GM23248 (cell line): ENCODE results near the gene SDHB. TPM values are rescaled to one million over a fixed set of nuclear protein-coding genes. Genes with fewer than 3 reads are reported as not detected.

Experiments
- DNase-seq: peaks from one replicate; pipeline ENCODE4 v3.0.0-alpha.2; 2015
- H2AFZ ChIP-seq: fragments of 200-600 bp; sonication (generic); 2 replicates; pipeline ENCODE4 v1.6.1; 2016; ENCODE audit warnings: antibody characterized with exemption
- H3F3A ChIP-seq: fragments of 200-600 bp; sonication (generic); 2 replicates; pipeline ENCODE4 v1.6.1; 2016; ENCODE audit warnings: mild to moderate bottlenecking, antibody characterized with exemption, mixed run types; ENCODE audit not compliant: insufficient read depth
- H3K27ac ChIP-seq: fragments of 200-600 bp; sonication (generic); 2 replicates; pipeline ENCODE4 v1.5.1; 2016; ENCODE audit warnings: mild to moderate bottlenecking
- H3K27me3 ChIP-seq: fragments of 200-600 bp; sonication (generic); replicated peaks from 2 replicates; pipeline ENCODE4 v1.6.1; 2016; ENCODE audit warnings: mild to moderate bottlenecking; ENCODE audit not compliant: insufficient read depth
- H3K36me3 ChIP-seq: fragments of 200-600 bp; sonication (generic); 2 replicates; pipeline ENCODE4 v1.6.1; 2016; ENCODE audit warnings: low read depth, mild to moderate bottlenecking
- H3K4me1 ChIP-seq: fragments of 200-600 bp; sonication (generic); 2 replicates; pipeline ENCODE4 v1.6.1; 2016; ENCODE audit warnings: mild to moderate bottlenecking; ENCODE audit not compliant: insufficient read depth
- H3K4me2 ChIP-seq: fragments of 200-600 bp; sonication (generic); one replicate; pipeline ENCODE4 v1.6.1; 2016; ENCODE audit warnings: mild to moderate bottlenecking; ENCODE audit not compliant: unreplicated experiment
- H3K4me3 ChIP-seq: fragments of 200-600 bp; sonication (generic); 2 replicates; pipeline ENCODE4 v1.5.1; 2016; ENCODE audit warnings: mild to moderate bottlenecking
- H3K79me2 ChIP-seq: fragments of 200-600 bp; sonication (generic); 2 replicates; pipeline ENCODE4 v1.6.1; 2016; ENCODE audit warnings: mild to moderate bottlenecking; ENCODE audit not compliant: insufficient read depth
- H3K9ac ChIP-seq: fragments of 200-600 bp; sonication (generic); 2 replicates; pipeline ENCODE4 v1.6.1; 2016; ENCODE audit warnings: mild to moderate bottlenecking
- H3K9me2 ChIP-seq: fragments of 200-600 bp; sonication (generic); 2 replicates; pipeline ENCODE4 v1.6.1; 2016; ENCODE audit warnings: mixed run types, mild to moderate bottlenecking, moderate library complexity; ENCODE audit not compliant: insufficient read depth
- H3K9me3 ChIP-seq: fragments of 200-600 bp; sonication (generic); one replicate; pipeline ENCODE4 v1.6.1; 2017; ENCODE audit warnings: low read depth
- H4K20me1 ChIP-seq: fragments of 200-600 bp; sonication (generic); 2 replicates; pipeline ENCODE4 v1.6.0; 2016; ENCODE audit not compliant: insufficient read depth
- EZH2 ChIP-seq: fragments of 200-600 bp; sonication (generic); IDR thresholded peaks from 2 replicates; pipeline ENCODE4 v1.6.1; 2018; ENCODE audit warnings: antibody characterized with exemption, mild to moderate bottlenecking; ENCODE audit not compliant: insufficient read depth, poor library complexity, severe bottlenecking
- EZH2phosphoT487 ChIP-seq: fragments of 200-600 bp; sonication (generic); IDR thresholded peaks from 2 replicates; pipeline ENCODE4 v1.6.1; 2018; ENCODE audit warnings: antibody characterized with exemption, moderate library complexity, mild to moderate bottlenecking, low read depth; ENCODE audit not compliant: insufficient read depth
- WGBS, 2 experiments: methylation state at CpG; one replicate each; pipeline ENCODE4 v1.1.6; 2015 to 2017; ENCODE audit warnings: low lambda C conversion rate in 2 of 2, low coverage in 1 of 2; ENCODE audit errors: missing lambda C conversion rate in 2 of 2; 5-methylcytosine and 5-hydroxymethylcytosine counted together
- in situ Hi-C: fragments of 300-500 bp; cut with MboI; formaldehyde crosslinking; loops from 2 replicates; pipeline ENCODE4 v1.15.0; 2020
- polyA plus RNA-seq: library from polyadenylated mRNA; unstranded; fragments of >200 nt; fragmentation: Nextera tagmentation; extraction: Ambion mirVana; gene quantifications from 2 replicates; pipeline ENCODE4 v1.2.1, GENCODE V29; 2016
- total RNA-seq: library from RNA; depleted of rRNA; stranded (reverse); fragments of >200 nt; shearing (Covaris generic); gene quantifications from 2 replicates; pipeline ENCODE4 v1.2.3, GENCODE V29; 2014; rRNA removed

The SDHB gene
- total RNA-seq (84.1 and 126 TPM in 2 replicates), polyA plus RNA-seq (124 and 132 TPM in 2 replicates)

- H3K79me2 ChIP-seq = peaks cover 50% of the 10 kb centered on the region
- peaks cover 11% of the 10 kb centered on the region for H3K4me1 ChIP-seq
- no peaks in the 10 kb centered on the region for H4K20me1 ChIP-seq
- in situ Hi-C loops = no loop called here
- TF ChIP-seq EZH2 (no peak), EZH2phosphoT487 (no peak)
- H3K9me2 ChIP-seq = no peaks in the 10 kb centered on the region
- H3K9ac ChIP-seq = peak within 1 kb of the TSS; percentile 89
- H3K4me2 ChIP-seq = peak within 1 kb of the TSS; percentile 95
- H3K4me3 ChIP-seq = peak within 1 kb of the TSS; percentile 90
- H3K9me3 ChIP-seq = no peaks in the 10 kb centered on the region
- H3K27me3 ChIP-seq = no peaks in the 10 kb centered on the region; the same call in 1 of the 2 replicates
- peak; percentile 100 for DNase-seq
- peaks cover 10% of the 10 kb centered on the region; the same call in 1 of the 2 replicates for H3K36me3 ChIP-seq
- H2AFZ ChIP-seq = peak within 1 kb of the TSS; percentile 92
- H3F3A ChIP-seq = peaks cover 6% of the 10 kb centered on the region; the same call in 1 of the 2 replicates
- peak within 1 kb of the TSS; percentile 59 for H3K27ac ChIP-seq
- 0 to 2% methylated on average over 42 to 44 of the region's 44 CpGs for WGBS, 2 experiments
Observed at GRCh38 chr1:17053685-17054410, at the start of gene SDHB. Gene SDHB, minus strand, starts transcription at chr1:17054032. Its CDS starts 13 bp downstream, at chr1:17054019.

GRCh38 chr1:17102232-17102631 is 48.4 kb upstream of the SDHB start:
- Histone ChIP-seq H3K4me2 (no peak overlapping the region), H3F3A (no peaks in the 10 kb centered on the region), H3K36me3 (no peaks in the 10 kb centered on the region), H3K9me3 (no peaks in the 10 kb centered on the region), H3K9me2 (no peaks in the 10 kb centered on the region), H3K4me3 (no peak overlapping the region), H4K20me1 (no peaks in the 10 kb centered on the region), H3K27ac (no peak overlapping the region), H2AFZ (no peak overlapping the region), H3K79me2 (no peaks in the 10 kb centered on the region), H3K27me3 (peaks cover 27% of the 10 kb centered on the region), H3K4me1 (no peaks in the 10 kb centered on the region), H3K9ac (no peak overlapping the region)
- in situ Hi-C loops = no loop called here
- 45 to 49% methylated on average over 2 of the region's 2 CpGs for WGBS, 2 experiments
- no peak for TF ChIP-seq EZH2phosphoT487
- DNase-seq = no peak

GRCh38 chr1:17101261-17101660 is 47.4 kb upstream of the SDHB start:
- no peak overlapping the region for H2AFZ ChIP-seq
- DNase-seq = no peak
- no peak for TF ChIP-seq EZH2phosphoT487
- no peak for TF ChIP-seq EZH2
- H3K4me3 ChIP-seq = no peak overlapping the region
- H3K9me3 ChIP-seq = no peaks in the 10 kb centered on the region
- no peaks in the 10 kb centered on the region for H3K79me2 ChIP-seq
- no peaks in the 10 kb centered on the region for H3F3A ChIP-seq
- no peaks in the 10 kb centered on the region for H3K9me2 ChIP-seq
- 25 to 27% methylated on average over 4 of the region's 4 CpGs for WGBS, 2 experiments
- no peak overlapping the region for H3K4me2 ChIP-seq
- H3K4me1 ChIP-seq = no peaks in the 10 kb centered on the region
- no peak overlapping the region for H3K9ac ChIP-seq
- no peaks in the 10 kb centered on the region for H4K20me1 ChIP-seq
- peaks cover 28% of the 10 kb centered on the region for H3K27me3 ChIP-seq
- H3K27ac ChIP-seq = no peak overlapping the region
- in situ Hi-C loops = no loop called here
- H3K36me3 ChIP-seq = no peaks in the 10 kb centered on the region

- H3K4me3 ChIP-seq = no peak overlapping the region
- H3K4me2 ChIP-seq = no peak overlapping the region
- no peak for TF ChIP-seq EZH2phosphoT487
- no peak for TF ChIP-seq EZH2
- no peaks in the 10 kb centered on the region for H4K20me1 ChIP-seq
- no peaks in the 10 kb centered on the region for H3K36me3 ChIP-seq
- H3K79me2 ChIP-seq = no peaks in the 10 kb centered on the region
- H3F3A ChIP-seq = no peaks in the 10 kb centered on the region
- H3K9me3 ChIP-seq = no peaks in the 10 kb centered on the region
- H3K27me3 ChIP-seq = peaks cover 31% of the 10 kb centered on the region
- WGBS, 2 experiments = 75 to 78% methylated on average over 10 of the region's 10 CpGs
- in situ Hi-C loops = no loop called here
- H3K27ac ChIP-seq = no peak overlapping the region
- H3K9ac ChIP-seq = no peak overlapping the region
- no peak overlapping the region for H2AFZ ChIP-seq
- DNase-seq = no peak
- no peaks in the 10 kb centered on the region for H3K4me1 ChIP-seq
- no peaks in the 10 kb centered on the region for H3K9me2 ChIP-seq
Observed at GRCh38 chr1:17099616-17100340, 45.9 kb upstream of the SDHB start.
